ENCODE results near the gene CHN1.

The CHN1 gene

GRCh38 chr2:174859563-174860169, 145.5 kb downstream of the CHN1 start:
- DNase-seq, result no peak

- no peak for DNase-seq
Observed at GRCh38 chr2:174858745-174859144, 146.4 kb downstream of the CHN1 start.

- DNase-seq, result no peak
Observed at GRCh38 chr2:174856447-174856846, 148.7 kb downstream of the CHN1 start.

GRCh38 chr2:174846941-174847938, 157.9 kb downstream of the CHN1 start:
- no peak for DNase-seq

GRCh38 chr2:174846218-174846617, 159.0 kb downstream of the CHN1 start:
- DNase-seq, result no peak

GRCh38 chr2:174844295-174844708, 160.9 kb downstream of the CHN1 start:
- DNase-seq, result no peak

GRCh38 chr2:174842496-174842895, 162.7 kb downstream of the CHN1 start:
- DNase-seq, result no peak

- DNase-seq, result no peak
Observed at GRCh38 chr2:174841936-174842335, 163.2 kb downstream of the CHN1 start.

- DNase-seq, result no peak
Observed at GRCh38 chr2:174841350-174841749, 163.8 kb downstream of the CHN1 start.

- DNase-seq, result no peak
Observed at GRCh38 chr2:174840436-174840835, 164.7 kb downstream of the CHN1 start.

GRCh38 chr2:174839662-174840061, 165.5 kb downstream of the CHN1 start:
- no peak for DNase-seq

GRCh38 chr2:174836995-174837390, 168.2 kb downstream of the CHN1 start:
- DNase-seq, result no peak

- no peak for DNase-seq
Observed at GRCh38 chr2:174836377-174836994, 168.7 kb downstream of the CHN1 start.

- no peak for DNase-seq
Observed at GRCh38 chr2:174835797-174836255, 169.4 kb downstream of the CHN1 start.

- no peak for DNase-seq
Observed at GRCh38 chr2:174833737-174834136, 171.4 kb downstream of the CHN1 start.

GRCh38 chr2:174830561-174830960, 174.6 kb downstream of the CHN1 start:
- no peak for DNase-seq

GRCh38 chr2:174829550-174829949, 175.6 kb downstream of the CHN1 start:
- no peak for DNase-seq

- DNase-seq, result no peak
Observed at GRCh38 chr2:174827371-174828369, 177.5 kb downstream of the CHN1 start.

GRCh38 chr2:174826051-174826450, 179.1 kb downstream of the CHN1 start:
- DNase-seq, result no peak

- DNase-seq, result no peak
Observed at GRCh38 chr2:174824068-174824467, 181.1 kb downstream of the CHN1 start.

- DNase-seq, result no peak
Observed at GRCh38 chr2:174821628-174822027, 183.6 kb downstream of the CHN1 start.

GRCh38 chr2:174820361-174820760, 184.8 kb downstream of the CHN1 start:
- DNase-seq, result no peak

Measured in NCI-H1048 (cell line).